Measurements from ENCODE around the gene MACROD2.

Gene MACROD2

DNA sequence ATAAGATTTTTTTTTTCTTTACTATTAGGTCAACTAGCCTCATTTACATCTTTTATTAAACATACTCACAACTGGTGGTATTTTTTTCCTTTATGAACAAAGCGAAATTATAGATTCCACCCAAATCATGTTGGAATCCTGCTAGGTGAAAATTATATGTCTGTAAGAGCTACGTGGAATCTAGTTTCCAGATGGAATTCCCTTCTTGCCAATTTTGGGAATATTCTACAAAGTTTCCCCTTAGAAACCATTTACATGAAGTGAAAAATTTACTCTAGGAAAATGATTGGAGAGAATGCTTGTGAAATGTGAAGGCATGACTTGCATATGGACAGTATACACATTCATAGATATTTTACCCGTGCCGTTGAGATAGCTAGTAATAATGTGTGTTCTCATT is 1466.6 kb downstream of the MACROD2 start:
- no peak for DNase-seq (ENCODE audit: extremely low read depth, low read depth)
- no peak for TF ChIP-seq CTCF (IDR thresholded peaks at IDR 0.05; ENCODE audit: low read depth, low read length, missing control alignments)
- no peak overlapping the region for H3K4me3 ChIP-seq (replicated peaks; ENCODE audit: low read depth, low read length)

DNA sequence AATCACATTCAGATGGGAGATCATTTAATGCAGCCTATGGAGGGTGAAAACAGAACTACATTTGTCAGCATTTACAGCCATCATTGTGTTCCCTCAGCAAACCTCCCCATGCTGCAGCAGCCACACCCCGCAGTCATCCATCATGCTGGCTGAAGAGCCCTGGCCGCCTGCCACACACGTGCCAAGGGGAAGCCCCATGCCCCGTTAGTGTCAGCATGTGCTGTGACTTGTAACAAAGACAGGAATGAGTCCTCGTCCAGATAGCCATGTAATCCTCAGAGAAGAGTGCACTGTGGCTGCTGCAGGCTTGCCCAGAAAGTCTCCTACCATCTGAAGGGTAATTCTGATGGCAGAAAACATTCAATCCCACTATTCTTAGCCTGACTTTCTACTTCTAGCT is 1480.2 kb downstream of the MACROD2 start:
- DNase-seq (ENCODE audit: extremely low read depth, low read depth), result no peak
- H3K4me3 ChIP-seq (replicated peaks; ENCODE audit: low read depth, low read length), result no peak overlapping the region
- no peak for TF ChIP-seq CTCF (IDR thresholded peaks at IDR 0.05; ENCODE audit: low read depth, low read length, missing control alignments)

DNA sequence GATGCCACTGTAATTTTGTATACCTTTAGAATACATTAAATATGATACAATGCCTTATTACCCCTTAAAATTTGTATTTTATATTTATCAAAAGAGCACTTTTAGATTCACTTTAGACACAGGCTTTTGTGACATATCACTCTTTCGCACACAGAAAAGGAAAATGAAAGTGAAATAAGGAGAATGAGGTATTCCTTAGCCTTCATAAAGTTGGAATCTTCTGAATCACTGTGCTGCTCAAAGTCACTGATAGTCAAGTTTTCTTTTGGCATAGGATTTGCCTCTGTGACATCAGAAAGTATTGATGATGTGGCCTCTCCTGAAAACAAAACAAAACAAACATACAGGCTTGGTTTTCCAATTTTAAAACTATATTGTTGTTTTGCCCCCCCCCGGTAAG is 1480.9 kb downstream of the MACROD2 start:
- DNase-seq (ENCODE audit: extremely low read depth, low read depth), result no peak
- TF ChIP-seq CTCF (IDR thresholded peaks at IDR 0.05; ENCODE audit: low read depth, low read length, missing control alignments), result no peak
- no peak overlapping the region for H3K4me3 ChIP-seq (replicated peaks; ENCODE audit: low read depth, low read length)

DNA sequence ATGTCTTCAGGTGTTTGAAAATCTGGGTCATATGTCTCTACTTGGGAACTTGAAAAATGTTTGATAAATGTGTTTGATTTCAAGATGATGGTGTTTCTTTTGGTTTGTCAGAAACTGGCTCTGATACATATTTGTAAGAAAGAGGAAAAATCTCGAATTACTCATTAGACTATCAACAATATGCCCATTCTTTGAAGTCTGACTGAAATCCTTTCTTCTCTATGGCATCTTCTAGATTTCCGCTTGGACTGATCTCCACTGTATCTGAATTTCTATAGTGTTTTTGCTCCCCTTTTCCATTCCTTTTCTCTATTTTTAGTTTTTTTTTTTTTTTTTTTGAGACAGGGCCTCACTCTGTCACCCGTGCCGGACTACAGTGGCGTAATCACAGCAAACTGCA is 1481.5 kb downstream of the MACROD2 start:
- TF ChIP-seq CTCF (IDR thresholded peaks at IDR 0.05; ENCODE audit: low read depth, low read length, missing control alignments), result no peak

DNA sequence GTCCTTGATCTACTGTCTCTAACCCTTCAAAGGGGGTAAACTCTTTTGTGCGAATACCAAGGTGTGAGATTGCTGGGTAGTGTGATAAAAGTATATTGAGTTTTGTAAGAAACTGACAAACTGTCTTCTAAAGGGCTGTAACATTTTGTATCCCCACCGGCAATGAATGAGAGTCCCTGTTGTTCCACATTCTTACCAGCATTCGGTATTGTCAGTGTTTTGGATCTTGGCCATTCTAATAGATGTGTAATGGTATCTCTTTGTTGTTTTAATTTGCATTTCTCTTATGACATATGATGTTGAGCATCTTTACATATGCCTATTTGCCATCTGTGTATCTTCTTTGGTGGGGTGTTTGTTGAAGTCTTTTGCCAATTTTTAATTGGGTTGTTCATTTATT is 1487.2 kb downstream of the MACROD2 start:
- no peak for DNase-seq (ENCODE audit: extremely low read depth, low read depth)
- TF ChIP-seq CTCF (IDR thresholded peaks at IDR 0.05; ENCODE audit: low read depth, low read length, missing control alignments), result no peak
- H3K4me3 ChIP-seq (replicated peaks; ENCODE audit: low read depth, low read length), result no peak overlapping the region

More for the DNA sequence above, 1481.5 kb downstream of the MACROD2 start:
- H3K4me3 ChIP-seq (replicated peaks; ENCODE audit: low read depth, low read length), result no peak overlapping the region
- DNase-seq (ENCODE audit: extremely low read depth, low read depth), result no peak

- no peak for DNase-seq (ENCODE audit: extremely low read depth, low read depth)
- no peak for TF ChIP-seq CTCF (IDR thresholded peaks at IDR 0.05; ENCODE audit: low read depth, low read length, missing control alignments)
- H3K4me3 ChIP-seq (replicated peaks; ENCODE audit: low read depth, low read length), result no peak overlapping the region
Observed at GRCh38 chr20:15485519-15485918, 1490.2 kb downstream of the MACROD2 start.

DNA sequence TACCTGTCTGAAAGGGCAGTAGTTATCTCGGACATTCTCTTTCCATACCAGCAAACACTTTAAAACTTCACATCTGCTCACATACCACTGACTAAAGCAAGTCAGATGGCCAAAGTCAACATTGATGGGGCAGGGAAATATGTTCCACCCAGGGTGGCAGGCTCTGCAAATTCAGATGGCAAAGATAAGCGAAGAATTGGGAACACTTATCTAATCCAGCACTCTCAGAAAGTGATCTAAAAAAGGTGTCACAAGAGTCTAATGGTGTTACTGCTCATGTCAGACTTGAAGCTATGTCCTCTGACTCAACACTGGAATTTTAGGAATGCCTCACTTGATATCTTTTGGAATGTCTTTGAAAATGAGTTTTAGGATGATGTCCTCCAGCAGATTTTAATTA is 1491.7 kb downstream of the MACROD2 start:
- no peak overlapping the region for H3K4me3 ChIP-seq (replicated peaks; ENCODE audit: low read depth, low read length)
- TF ChIP-seq CTCF (IDR thresholded peaks at IDR 0.05; ENCODE audit: low read depth, low read length, missing control alignments), result no peak
- no peak for DNase-seq (ENCODE audit: extremely low read depth, low read depth)

All from HFF-Myc (cell line).